LoVo (cell line): ENCODE measurements around the gene PRKCQ.
A peak's percentile ranks its signal among the peaks of the same experiment; 100 is the strongest.
"Not testable (repeated sequence)": the region's sequence is repeated elsewhere in the genome, so short reads cannot be mapped to it uniquely, and the experiment has no call there.

Source experiments
- DNase-seq: peaks from one replicate; pipeline ENCODE4 v3.0.0-alpha.2; 2016; ENCODE audit warnings: low spot score

The PRKCQ gene

GRCh38 chr10:6456067-6456466, 124.0 kb downstream of the PRKCQ start:
- no peak for DNase-seq

GRCh38 chr10:6455592-6455991, 124.5 kb downstream of the PRKCQ start:
- no peak for DNase-seq

GRCh38 chr10:6446711-6447110, 133.4 kb downstream of the PRKCQ start:
- DNase-seq, result no peak

GRCh38 chr10:6445671-6446316, 134.3 kb downstream of the PRKCQ start:
- peak; percentile 8 for DNase-seq

- not testable (repeated sequence) for DNase-seq
These were observed 140.2 kb downstream of the PRKCQ start for GRCh38 chr10:6439875-6440274.

- DNase-seq, result no peak
These were observed 148.2 kb downstream of the PRKCQ start for GRCh38 chr10:6431861-6432260.

GRCh38 chr10:6431186-6431585, 148.9 kb downstream of the PRKCQ start:
- DNase-seq, result no peak

- DNase-seq, result no peak
These were observed 149.6 kb downstream of the PRKCQ start for GRCh38 chr10:6430423-6430980.

GRCh38 chr10:6427357-6427959, 152.6 kb downstream of the PRKCQ start:
- DNase-seq, result no peak

GRCh38 chr10:6426317-6426716, 153.8 kb downstream of the PRKCQ start:
- no peak for DNase-seq

- DNase-seq, result no peak
These were observed 156.5 kb downstream of the PRKCQ start for GRCh38 chr10:6423413-6424170.

- no peak for DNase-seq
These were observed 157.1 kb downstream of the PRKCQ start for GRCh38 chr10:6423004-6423403.

GRCh38 chr10:6418613-6419216, 161.4 kb downstream of the PRKCQ start:
- no peak for DNase-seq

GRCh38 chr10:6418167-6418566, 161.9 kb downstream of the PRKCQ start:
- DNase-seq, result no peak

- DNase-seq, result peak; percentile 38
These were observed 163.1 kb downstream of the PRKCQ start for GRCh38 chr10:6416892-6417512.

- no peak for DNase-seq
These were observed 168.6 kb downstream of the PRKCQ start for GRCh38 chr10:6411436-6411835.

- DNase-seq, result no peak
These were observed 169.2 kb downstream of the PRKCQ start for GRCh38 chr10:6410830-6411229.

GRCh38 chr10:6409971-6410643, 170.0 kb downstream of the PRKCQ start:
- no peak for DNase-seq

- DNase-seq, result no peak
These were observed 171.3 kb downstream of the PRKCQ start for GRCh38 chr10:6408799-6409198.

GRCh38 chr10:6407034-6407721, 172.9 kb downstream of the PRKCQ start:
- no peak for DNase-seq
